HG03280 (cell line): ENCODE data around the gene QDPR.
"Not testable (repeated sequence)": the region's sequence is repeated elsewhere in the genome, so short reads cannot be mapped to it uniquely, and the experiment has no call there.

Source experiments
- ATAC-seq: cut with Tn5 transposase; IDR thresholded peaks from one replicate; pipeline ENCODE4 v1.9.1; 2021; ENCODE audit warnings: mild to moderate bottlenecking, moderate library complexity; ENCODE audit not compliant: unreplicated experiment

QDPR gene

GRCh38 chr4:17492058-17492741 lies 19.7 kb downstream of the QDPR start:
- no peak for ATAC-seq

- no peak for ATAC-seq
Observed at GRCh38 chr4:17491196-17491595, 20.7 kb downstream of the QDPR start.

DNA sequence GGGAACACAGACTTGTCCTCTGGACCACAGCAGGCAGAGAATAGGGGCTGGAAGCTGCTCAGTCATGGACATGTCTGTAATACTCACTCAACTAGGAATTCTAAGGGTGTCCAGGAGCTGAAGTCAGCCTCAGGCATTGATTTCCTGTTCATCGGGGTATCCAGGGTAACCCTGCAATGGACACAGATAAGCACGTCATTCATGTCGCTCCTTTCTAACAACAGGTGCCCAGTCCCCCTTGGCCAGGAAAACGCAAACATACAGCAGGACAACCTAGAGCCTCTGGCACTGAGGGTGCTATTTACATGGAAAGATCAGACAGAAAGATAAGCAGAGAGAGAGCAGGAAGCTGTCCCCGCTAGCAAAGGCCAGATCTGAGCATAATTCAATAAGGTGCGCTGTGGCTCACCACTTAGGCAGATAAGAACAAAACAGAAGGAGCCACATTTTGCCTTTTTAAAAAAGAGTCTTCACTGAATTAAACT lies 21.3 kb downstream of the QDPR start:
- ATAC-seq, result no peak

GRCh38 chr4:17489721-17490120 lies 22.2 kb downstream of the QDPR start:
- no peak for ATAC-seq

GRCh38 chr4:17489123-17489522 lies 22.8 kb downstream of the QDPR start:
- ATAC-seq, result no peak

DNA sequence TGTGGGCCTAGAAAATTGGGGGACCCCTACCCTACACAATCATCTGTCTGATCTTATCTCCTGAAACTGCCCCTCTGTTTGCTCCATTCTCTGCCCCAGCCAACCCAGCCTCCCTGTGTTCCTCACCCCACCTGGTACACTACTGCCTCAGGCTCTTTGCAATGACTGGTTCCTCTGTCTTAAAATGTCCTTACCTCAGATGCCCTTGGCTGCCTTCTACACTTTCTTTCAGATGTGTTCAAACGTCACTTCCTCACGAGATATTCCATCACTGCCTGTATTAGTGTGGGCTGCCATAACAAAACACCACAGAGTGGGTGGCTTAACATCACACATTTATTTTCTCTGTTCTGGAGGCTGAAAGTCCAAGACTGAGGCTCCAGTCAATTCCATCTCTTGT lies 29.2 kb downstream of the QDPR start:
- ATAC-seq, result no peak

DNA sequence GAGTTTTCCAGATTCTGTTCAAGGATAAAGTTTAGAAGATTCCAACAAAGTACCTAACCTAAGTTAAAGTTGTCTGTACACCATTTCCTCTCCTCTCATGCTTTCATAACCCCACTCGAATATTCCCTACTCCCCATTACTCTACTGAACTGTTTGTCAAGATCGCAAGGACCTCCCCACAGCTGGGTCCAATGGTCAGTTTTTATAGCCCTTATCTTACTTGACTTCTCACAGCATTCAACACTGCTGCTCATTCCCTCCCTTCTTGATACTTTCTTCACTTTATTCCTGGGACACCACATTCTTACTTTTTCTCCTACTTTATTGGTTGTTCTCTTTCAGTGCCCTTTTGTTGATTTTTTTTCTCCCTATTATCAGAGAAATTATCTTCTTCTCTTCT lies 30.9 kb downstream of the QDPR start:
- ATAC-seq, result no peak

DNA sequence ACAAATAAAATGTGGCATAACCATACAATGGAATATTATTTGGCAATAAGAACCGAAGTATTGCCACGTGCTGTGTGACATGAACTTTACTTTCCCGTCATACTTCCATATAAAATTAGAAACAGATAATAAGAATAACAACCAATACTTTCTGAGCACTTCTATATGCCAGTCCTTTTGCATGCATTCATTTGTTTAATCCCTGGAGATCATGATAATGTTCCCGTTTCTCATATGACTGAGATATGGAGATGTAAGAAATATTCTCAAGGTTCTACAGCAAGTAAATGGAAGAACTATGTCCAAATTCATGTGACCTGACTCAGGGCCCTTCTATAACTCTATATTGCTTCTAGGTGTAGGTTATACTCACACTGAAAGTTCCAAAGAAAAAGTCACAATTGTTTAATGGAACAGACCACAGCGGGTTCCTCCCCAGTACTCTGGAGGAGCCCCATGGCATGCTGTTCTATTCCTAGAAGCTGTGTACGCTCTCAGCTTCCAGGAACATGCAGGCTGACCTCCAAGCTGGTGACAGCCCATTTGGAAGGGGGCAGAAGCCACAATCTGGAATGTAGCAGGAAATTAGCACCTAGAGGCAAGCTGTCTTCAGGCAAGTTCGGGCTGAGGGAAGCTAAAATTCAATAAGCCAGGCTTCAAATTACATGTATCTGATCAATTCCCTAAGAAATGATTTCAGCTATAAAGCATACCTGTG lies 31.5 kb downstream of the QDPR start:
- no peak for ATAC-seq

DNA sequence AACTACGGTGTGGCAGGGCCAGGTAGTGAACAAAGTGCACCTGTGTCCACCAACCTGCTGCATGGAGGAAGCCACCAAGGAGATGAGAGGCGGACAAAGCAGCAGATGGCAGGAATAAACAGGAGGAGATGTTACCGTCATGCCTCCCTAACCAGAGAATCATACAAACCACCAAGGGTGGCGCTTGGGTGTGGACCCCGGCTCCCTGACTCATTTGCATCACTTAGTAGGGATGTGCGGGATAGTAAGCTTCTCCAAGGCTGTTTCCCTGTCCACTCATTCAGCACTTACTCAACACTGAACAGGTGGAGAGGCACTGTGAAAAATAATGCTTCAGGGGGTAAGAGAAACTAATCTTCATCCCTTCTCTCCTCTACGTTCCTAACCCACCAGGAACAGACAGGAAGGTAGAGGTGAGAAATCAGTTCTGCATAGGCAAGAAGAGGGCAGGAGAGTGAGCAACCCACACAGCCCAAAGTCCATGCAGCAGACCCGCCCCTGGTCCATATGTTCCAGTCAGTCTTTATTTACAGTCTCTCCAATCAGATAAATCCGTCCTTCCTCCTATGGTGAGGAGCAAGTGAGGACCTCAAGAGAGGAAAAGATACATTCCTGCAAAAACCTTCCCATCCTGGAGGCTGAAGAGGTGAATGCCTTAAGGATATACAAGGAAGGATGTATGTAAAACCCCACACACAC lies 34.0 kb downstream of the QDPR start:
- ATAC-seq, result no peak

DNA sequence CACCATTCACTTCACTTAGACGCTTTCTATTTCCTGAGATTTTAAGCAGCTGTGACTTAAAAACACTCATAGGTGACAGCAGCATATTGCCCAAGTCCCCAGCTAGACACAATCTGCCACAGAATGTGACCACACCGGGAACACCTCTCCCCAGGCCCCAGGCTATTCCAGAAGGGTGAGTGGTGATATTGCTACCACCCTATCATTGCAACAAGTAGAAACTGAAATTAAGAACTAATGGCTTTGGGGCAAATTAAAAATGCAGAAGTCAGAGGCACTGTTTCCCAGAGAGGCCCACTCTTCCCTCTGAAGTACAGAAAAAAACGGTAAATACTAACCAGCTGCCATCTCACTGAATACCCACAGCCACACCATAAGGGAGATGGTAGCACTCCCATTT lies 35.0 kb downstream of the QDPR start:
- ATAC-seq, result no peak

DNA sequence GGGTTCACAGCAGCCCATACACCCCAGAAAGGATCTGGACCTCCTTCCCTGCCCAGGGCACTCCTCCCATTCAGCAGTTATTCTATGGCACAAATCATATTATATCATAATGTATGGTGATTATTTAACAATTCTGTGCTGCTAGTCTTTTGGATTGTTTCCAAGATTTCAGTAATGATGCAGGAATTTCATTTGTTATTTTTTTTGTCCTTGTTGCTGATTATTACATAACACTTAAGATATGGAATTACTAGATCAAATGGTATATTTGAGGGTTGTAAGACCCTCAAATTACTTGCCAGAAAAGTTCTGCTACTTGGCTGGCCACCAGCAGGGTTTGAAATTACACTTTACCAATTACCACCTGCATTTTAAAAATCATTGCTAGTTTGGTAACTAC lies 36.4 kb downstream of the QDPR start:
- ATAC-seq, result no peak

GRCh38 chr4:17469931-17470674 lies 41.8 kb downstream of the QDPR start:
- no peak for ATAC-seq

GRCh38 chr4:17468619-17469221 lies 43.2 kb downstream of the QDPR start:
- ATAC-seq, result no peak

DNA sequence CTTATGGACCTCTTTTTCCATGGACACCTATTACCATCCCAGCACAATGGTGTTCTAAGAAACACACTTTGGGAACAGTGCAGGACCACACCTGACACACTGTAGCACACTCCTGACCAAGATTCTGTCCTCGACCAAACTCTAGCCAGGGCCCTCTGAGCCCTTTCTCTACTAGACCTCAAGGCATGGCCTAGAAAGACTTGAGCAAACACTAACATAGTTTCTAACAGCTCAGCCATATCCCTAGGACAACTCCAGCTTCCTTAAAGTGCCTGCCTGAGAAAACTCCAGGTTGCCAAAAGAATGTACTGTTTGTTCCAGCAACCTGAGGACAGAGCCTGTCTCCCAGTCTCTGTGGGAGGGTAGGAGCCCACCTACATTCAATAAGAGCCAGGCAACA lies 48.3 kb downstream of the QDPR start:
- ATAC-seq, result no peak

GRCh38 chr4:17450269-17450804 lies 61.6 kb downstream of the QDPR start:
- no peak for ATAC-seq

GRCh38 chr4:17448689-17449088 lies 63.2 kb downstream of the QDPR start:
- ATAC-seq, result no peak

DNA sequence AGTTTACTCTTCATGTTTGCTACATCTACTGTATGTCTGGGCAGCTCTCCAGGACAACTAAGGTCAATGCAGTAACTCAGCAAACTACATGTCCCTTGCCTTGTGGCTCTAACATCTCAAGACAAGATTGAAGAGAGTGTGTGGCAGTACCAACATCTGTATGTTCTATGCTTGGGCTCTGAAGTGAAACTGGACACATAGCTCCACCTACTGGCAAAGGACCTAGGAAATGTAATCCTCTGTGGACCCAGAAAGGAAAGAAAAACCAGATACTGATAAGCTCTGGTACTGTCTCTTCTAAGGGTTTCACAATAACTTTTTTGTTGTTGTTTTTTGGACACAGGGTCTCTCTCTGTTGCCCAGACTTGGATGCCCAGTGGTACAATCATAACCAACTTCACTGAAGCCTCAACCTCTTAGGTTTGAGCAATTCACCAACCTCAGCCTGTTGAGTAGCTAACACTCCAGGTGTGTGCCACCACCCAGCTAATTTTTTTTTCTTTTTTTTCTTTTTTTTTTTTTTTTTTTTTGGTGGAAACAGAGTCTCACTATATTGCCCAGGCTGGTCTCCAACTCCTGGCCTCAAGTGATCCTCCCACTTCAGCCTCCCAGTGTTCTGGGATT lies 64.1 kb downstream of the QDPR start:
- ATAC-seq, result peak; percentile 97

DNA sequence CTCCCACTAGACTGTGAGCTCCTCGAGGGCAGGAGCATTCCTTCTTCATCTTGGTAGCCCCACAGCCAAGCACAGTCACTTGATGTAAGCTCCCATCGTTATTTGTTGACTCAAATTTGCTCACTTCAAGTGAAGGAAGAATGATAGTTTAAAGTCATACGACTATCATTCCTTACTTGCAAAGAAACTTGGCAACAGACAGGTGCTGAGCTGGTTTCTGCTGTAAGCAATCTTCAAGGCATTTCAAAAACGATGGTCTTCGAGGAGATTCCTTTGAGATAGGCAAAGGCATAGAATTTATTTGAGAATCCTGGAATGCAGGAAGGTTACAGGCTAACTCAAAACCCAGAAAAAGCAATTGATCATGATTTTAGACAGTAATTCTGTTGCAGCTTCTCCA lies 64.8 kb downstream of the QDPR start:
- ATAC-seq, result no peak

DNA sequence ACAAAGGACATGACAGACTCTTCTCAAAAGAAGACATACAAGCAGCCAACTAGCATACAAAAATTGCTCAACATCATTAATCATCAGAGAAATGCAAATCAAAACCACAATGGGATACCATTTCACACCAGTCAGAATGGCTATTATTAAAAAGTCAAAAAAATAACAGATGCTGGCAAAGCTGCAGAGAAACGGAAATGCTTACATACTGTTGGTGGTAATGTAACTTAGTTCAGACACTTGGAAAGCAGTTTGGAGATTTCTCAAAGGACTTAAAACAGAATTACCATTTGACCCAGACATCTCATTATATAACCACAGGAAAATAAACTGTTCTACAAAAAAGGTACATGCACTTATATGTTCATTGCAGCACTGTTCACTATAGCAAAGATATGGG lies 69.4 kb downstream of the QDPR start:
- not testable (repeated sequence) for ATAC-seq

DNA sequence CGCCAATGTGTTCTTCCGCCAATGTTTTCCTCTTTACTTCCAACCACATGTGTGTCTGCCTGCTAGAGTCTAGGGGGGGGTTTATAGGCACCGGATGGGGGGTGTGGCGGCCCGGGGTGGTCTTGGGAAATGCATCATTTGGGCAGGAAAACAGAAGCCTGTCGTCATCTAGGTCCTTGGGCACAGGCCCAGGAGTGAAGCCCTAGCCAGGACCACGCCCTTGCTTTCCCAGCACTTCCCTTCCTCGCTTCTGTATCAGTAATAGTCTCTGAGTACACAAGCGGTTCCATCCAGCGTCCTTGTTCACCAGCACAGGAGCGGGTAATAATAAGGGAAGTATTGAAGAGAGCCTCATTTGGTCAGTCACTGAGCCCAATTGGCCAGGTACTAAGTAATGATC lies 74.5 kb downstream of the QDPR start:
- ATAC-seq, result no peak
